Stomach (tissue), 4 donors: Measurements from ENCODE around the gene TAF11L14.
"Not testable (repeated sequence)": the region's sequence is repeated elsewhere in the genome, so short reads cannot be mapped to it uniquely, and the experiment has no call there.

ENCODE experiments used
- EP300 ChIP-seq: sonication (generic); formaldehyde crosslinking; IDR thresholded peaks from one replicate; pipeline ENCODE4 v1.6.1; 2017; ENCODE audit warnings: antibody characterized with exemption
- TF ChIP-seq, protein P1 (sequence below), 7 experiments: fragments of 450-650 bp in 4 of 7; fragments of 200-600 bp in 3 of 7; sonication (generic) in 3 of 7; IDR thresholded peaks; one replicate each; pipeline ENCODE4 v1.5.1; 2016 to 2019; ENCODE audit warnings: antibody characterized with exemption in 7 of 7, control low read depth in 2 of 7, mild to moderate bottlenecking in 1 of 7

DNA sequence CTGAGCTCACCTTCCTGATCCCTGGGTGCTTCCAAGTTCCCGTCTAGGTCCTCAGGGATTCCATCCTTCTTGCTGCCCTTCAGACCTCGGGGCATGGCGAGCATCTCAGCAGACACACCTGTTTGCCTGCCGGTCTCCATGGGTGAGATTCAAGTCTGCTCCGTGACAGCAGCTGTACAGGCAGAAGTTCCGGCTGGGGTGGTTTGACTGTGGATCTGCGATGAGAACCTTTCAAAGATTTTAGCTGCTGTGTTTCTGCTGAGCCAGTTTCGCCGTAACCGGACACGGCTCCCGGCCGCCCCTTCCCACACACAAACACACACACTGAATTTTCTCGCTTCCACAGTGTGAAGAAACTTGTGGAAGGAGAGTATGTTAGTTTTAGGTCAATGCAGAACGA, 40.0 kb upstream of the TAF11L14 start, which contains the start of gene TAF11L9:
- not testable (repeated sequence) for TF ChIP-seq EP300
- TF ChIP-seq, protein P1, sequence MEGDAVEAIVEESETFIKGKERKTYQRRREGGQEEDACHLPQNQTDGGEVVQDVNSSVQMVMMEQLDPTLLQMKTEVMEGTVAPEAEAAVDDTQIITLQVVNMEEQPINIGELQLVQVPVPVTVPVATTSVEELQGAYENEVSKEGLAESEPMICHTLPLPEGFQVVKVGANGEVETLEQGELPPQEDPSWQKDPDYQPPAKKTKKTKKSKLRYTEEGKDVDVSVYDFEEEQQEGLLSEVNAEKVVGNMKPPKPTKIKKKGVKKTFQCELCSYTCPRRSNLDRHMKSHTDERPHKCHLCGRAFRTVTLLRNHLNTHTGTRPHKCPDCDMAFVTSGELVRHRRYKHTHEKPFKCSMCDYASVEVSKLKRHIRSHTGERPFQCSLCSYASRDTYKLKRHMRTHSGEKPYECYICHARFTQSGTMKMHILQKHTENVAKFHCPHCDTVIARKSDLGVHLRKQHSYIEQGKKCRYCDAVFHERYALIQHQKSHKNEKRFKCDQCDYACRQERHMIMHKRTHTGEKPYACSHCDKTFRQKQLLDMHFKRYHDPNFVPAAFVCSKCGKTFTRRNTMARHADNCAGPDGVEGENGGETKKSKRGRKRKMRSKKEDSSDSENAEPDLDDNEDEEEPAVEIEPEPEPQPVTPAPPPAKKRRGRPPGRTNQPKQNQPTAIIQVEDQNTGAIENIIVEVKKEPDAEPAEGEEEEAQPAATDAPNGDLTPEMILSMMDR (IDR thresholded peaks at IDR 0.05): not testable (repeated sequence)
